Measurements from ENCODE around the gene EEPD1.

Gene EEPD1

DNA sequence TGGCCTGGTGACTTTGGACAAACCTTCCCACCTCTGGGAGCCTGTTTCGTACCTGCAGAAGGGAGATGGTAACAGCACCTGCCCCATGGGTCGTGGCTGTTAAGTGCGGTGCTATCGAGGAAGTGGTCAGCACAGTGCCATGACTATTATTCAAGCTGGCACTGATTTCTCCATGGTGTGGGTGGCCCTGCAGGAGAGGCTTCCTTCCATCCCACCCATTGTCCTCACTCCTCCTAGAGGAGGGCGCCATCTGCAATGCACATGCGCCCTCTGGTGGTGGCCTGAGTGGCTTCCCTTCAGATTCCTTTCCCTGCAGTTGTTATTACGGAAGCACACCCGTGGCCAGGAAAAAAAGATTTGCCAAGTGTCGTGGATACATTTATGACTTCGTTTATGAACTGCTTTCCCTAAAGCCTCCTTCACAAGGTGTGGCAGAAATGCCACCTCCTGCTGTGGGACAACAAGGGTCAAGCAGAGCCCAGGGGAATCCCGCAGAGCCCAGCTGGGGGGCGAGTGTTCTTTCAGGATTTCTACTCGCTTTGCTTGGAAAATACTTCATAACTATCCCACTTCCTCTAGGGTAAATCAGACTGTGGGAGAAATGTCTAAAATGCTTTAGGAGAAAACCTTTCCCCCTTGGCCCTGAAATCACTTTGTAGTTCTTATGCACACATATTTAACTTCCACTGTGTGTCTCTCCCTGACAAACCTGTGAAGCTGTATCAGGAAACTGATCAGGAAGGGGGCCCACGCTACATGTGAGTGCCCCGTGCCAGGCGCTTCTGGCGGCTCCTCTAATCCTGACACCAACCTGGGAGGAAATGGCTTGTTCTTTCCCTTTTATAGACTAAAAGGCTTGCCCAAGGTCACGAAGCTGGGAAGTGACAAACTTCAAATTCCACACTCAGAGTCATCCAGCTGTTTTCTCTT lies 138.6 kb downstream of the EEPD1 start:
- peak overlapping the region; percentile 1 for H3K27ac ChIP-seq (ENCODE audit: low read depth, low read length, severe bottlenecking)
- no peaks in the 10 kb centered on the region for H3K36me3 ChIP-seq (ENCODE audit: control insufficient read depth, insufficient read depth, low read length)
- no peak overlapping the region for H3K4me3 ChIP-seq (ENCODE audit: extremely low read depth, insufficient read depth, low read length, poor library complexity, severe bottlenecking)
- WGBS, 2 experiments (ENCODE audit: insufficient coverage in 2 of 2), result 36 to 41% methylated on average over 10 to 15 of the region's 18 CpGs
- no peaks in the 10 kb centered on the region for H3K9me3 ChIP-seq (ENCODE audit: control insufficient read depth, low read length)
- peaks cover 13% of the 10 kb centered on the region for H3K4me1 ChIP-seq (ENCODE audit: control insufficient read depth, insufficient read depth, low read length, poor library complexity, severe bottlenecking)

DNA sequence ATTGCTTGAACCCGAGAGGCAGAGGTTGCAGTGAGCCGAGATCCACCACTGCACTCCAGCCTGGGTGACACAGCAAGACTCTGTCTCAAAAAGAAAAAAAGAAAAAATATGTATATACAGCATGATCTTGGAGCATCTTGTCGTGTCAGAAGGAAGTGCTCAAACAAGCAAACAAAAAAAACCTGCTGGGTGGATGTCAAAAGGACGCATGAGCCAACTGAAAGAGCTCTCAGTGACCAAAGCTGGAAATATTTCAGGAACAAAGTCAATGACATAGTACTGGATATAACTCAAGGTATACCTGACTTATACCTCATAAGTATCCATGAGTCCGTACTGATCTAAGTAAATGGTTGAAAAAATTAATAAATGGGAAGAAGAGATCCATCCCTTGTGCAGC lies 142.0 kb downstream of the EEPD1 start:
- Histone ChIP-seq H3K27ac (ENCODE audit: low read depth, low read length, severe bottlenecking) (no peak overlapping the region), H3K36me3 (ENCODE audit: control insufficient read depth, insufficient read depth, low read length) (no peaks in the 10 kb centered on the region), H3K9me3 (ENCODE audit: control insufficient read depth, low read length) (no peaks in the 10 kb centered on the region), H3K4me1 (ENCODE audit: control insufficient read depth, insufficient read depth, low read length, poor library complexity, severe bottlenecking) (peaks cover 11% of the 10 kb centered on the region), H3K4me3 (ENCODE audit: extremely low read depth, insufficient read depth, low read length, poor library complexity, severe bottlenecking) (no peak overlapping the region)
- 69 to 93% methylated on average over 2 to 3 of the region's 5 CpGs for WGBS, 2 experiments (ENCODE audit: insufficient coverage in 2 of 2)

DNA sequence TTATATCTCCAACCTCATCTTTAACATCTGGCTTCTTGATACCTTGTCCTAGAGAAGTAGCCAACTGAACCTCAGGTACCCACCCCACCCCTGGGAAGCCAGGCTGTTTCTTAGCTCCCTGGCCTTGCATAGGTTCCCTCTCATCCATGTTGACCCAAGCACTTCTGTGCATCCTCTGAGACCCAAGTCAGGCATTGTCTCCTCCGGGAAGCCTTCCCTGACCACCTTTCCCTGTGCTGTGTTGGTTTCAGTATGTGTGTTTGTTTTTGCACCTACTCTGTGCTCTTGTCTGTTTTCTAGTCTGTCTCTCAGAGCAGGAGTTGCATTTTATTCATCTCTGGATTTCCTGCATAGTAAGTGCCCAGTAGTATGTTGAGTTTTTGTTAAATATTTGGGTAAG lies 143.2 kb downstream of the EEPD1 start:
- H3K27ac ChIP-seq (ENCODE audit: low read depth, low read length, severe bottlenecking), result no peak overlapping the region
- no peak overlapping the region for H3K4me3 ChIP-seq (ENCODE audit: extremely low read depth, insufficient read depth, low read length, poor library complexity, severe bottlenecking)
- H3K36me3 ChIP-seq (ENCODE audit: control insufficient read depth, insufficient read depth, low read length), result no peaks in the 10 kb centered on the region
- WGBS, 2 experiments (ENCODE audit: insufficient coverage in 2 of 2), result 83% methylated on average over 1 of the region's 1 CpG; no CpG with 5 or more reads in 1 of the 2 experiments
- peaks cover 19% of the 10 kb centered on the region for H3K4me1 ChIP-seq (ENCODE audit: control insufficient read depth, insufficient read depth, low read length, poor library complexity, severe bottlenecking)
- H3K9me3 ChIP-seq (ENCODE audit: control insufficient read depth, low read length), result no peaks in the 10 kb centered on the region

DNA sequence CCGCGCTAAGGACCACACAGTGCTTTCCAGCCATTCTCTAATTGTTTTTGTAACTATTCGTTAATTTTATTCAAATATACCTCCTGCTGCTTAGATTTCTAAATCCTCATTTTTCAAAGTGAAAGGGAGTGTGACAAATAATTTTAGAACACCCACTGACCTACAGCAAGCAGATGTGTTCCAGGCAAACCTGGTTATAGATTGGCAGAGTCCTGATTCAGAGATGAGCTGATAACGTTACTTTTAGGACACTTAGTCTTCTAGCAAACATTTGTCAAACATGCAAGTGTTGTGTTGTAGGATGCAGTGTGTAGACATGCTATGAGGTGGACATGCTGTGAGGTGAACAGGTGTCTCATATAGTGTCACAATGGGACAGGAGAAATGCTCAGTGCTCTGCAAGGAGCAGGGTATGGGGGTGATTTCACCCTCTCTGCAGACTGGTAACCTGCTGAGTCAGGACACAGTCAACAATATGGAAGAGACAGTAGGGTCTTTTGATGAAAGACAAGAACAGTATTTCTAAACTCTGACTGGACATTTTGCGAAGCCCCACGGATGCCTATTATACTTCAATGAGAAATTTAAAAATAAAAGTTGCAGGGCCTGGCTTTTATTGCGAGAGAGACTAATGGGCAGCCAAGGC lies 144.4 kb downstream of the EEPD1 start:
- WGBS, 2 experiments (ENCODE audit: insufficient coverage in 2 of 2), result 93 to 95% methylated on average over 3 to 6 of the region's 7 CpGs
- Histone ChIP-seq H3K36me3 (ENCODE audit: control insufficient read depth, insufficient read depth, low read length) (no peaks in the 10 kb centered on the region), H3K27ac (ENCODE audit: low read depth, low read length, severe bottlenecking) (no peak overlapping the region), H3K9me3 (ENCODE audit: control insufficient read depth, low read length) (no peaks in the 10 kb centered on the region), H3K4me1 (ENCODE audit: control insufficient read depth, insufficient read depth, low read length, poor library complexity, severe bottlenecking) (peaks cover 18% of the 10 kb centered on the region), H3K4me3 (ENCODE audit: extremely low read depth, insufficient read depth, low read length, poor library complexity, severe bottlenecking) (no peak overlapping the region)

DNA sequence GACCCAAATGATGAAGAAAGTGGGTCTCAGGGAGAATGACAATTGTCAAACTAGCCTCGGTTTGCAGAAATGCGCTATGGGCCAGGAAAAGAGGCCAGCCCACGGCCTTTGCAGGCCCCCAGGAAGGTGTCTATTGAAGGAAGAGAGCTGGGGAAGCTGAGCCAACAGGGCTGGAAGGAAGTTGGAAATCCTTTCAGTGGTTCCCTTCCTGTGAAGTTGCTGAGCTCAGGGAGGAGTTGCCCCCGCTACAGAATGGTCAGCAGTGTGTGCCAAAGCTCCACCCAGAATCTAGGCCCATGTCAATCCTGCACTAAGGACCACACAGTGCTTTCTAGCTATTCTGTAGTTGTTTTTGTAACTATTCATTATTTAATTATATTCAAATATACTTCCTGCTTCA lies 145.1 kb downstream of the EEPD1 start:
- Histone ChIP-seq H3K4me3 (ENCODE audit: extremely low read depth, insufficient read depth, low read length, poor library complexity, severe bottlenecking) (no peak overlapping the region), H3K27ac (ENCODE audit: low read depth, low read length, severe bottlenecking) (no peak overlapping the region), H3K4me1 (ENCODE audit: control insufficient read depth, insufficient read depth, low read length, poor library complexity, severe bottlenecking) (peaks cover 21% of the 10 kb centered on the region), H3K36me3 (ENCODE audit: control insufficient read depth, insufficient read depth, low read length) (no peaks in the 10 kb centered on the region), H3K9me3 (ENCODE audit: control insufficient read depth, low read length) (no peaks in the 10 kb centered on the region)
- WGBS, 2 experiments (ENCODE audit: insufficient coverage in 2 of 2), result 100% methylated on average over 2 to 3 of the region's 4 CpGs

DNA sequence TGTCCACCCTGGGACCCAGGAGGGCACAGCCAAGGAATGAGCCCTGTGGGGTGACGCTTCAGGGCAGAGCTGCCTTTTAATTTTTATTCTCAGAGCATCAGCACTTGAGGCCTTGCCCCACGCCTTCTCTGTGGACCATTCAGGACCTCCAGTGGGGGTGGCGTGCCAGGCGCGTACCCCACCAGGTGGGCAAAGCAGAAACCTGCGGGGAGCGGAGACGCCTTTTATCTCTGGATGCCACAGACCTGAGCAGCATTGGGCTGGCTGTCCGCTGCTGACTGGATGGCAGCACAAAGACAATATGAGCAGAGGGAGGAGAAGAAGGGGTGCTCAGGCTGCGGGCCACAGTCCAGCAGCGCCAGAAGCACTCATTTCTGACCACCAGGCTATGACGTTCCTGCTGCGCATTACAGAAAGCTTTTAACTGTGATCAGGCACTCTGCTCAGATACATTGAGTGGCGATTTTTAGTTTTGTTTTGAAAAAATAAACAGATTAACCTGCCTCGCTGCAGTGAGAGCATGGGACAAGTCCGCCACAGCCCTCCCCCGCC lies 146.2 kb downstream of the EEPD1 start:
- Histone ChIP-seq H3K9me3 (ENCODE audit: control insufficient read depth, low read length) (no peaks in the 10 kb centered on the region), H3K4me3 (ENCODE audit: extremely low read depth, insufficient read depth, low read length, poor library complexity, severe bottlenecking) (no peak overlapping the region), H3K27ac (ENCODE audit: low read depth, low read length, severe bottlenecking) (no peak overlapping the region), H3K36me3 (ENCODE audit: control insufficient read depth, insufficient read depth, low read length) (no peaks in the 10 kb centered on the region), H3K4me1 (ENCODE audit: control insufficient read depth, insufficient read depth, low read length, poor library complexity, severe bottlenecking) (peaks cover 31% of the 10 kb centered on the region)
- WGBS, 2 experiments (ENCODE audit: insufficient coverage in 2 of 2), result 87 to 93% methylated on average over 13 to 14 of the region's 17 CpGs

DNA sequence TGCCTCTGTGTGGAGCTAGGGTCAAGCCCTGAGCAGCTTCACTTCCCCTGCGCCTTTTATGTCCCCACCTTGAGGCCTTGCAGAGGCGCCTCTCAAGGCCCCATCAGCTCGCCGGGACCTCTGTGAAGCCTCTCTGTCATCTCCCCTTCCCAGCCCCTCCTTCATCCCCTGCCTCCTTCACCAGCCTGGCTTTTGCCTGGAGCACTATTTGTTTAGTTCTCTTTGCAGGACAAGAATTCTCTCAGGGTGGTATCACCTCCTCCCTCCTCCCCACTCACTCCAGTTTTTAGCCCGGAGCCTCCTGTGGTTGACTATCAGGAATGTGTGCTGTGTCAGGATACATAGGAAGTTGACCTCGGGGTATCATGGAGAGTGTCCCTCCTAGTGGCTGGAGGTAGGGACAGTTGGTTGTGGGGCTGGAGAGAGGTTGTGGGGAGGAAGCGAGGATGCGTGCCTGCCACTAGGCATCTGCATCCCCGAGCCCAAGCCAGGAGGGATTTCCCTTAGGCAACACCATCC lies 146.8 kb downstream of the EEPD1 start:
- Histone ChIP-seq H3K36me3 (ENCODE audit: control insufficient read depth, insufficient read depth, low read length) (no peaks in the 10 kb centered on the region), H3K4me3 (ENCODE audit: extremely low read depth, insufficient read depth, low read length, poor library complexity, severe bottlenecking) (no peak overlapping the region), H3K27ac (ENCODE audit: low read depth, low read length, severe bottlenecking) (no peak overlapping the region), H3K9me3 (ENCODE audit: control insufficient read depth, low read length) (no peaks in the 10 kb centered on the region), H3K4me1 (ENCODE audit: control insufficient read depth, insufficient read depth, low read length, poor library complexity, severe bottlenecking) (peaks cover 31% of the 10 kb centered on the region)
- WGBS, 2 experiments (ENCODE audit: insufficient coverage in 2 of 2), result 44 to 60% methylated on average over 5 to 7 of the region's 9 CpGs

DNA sequence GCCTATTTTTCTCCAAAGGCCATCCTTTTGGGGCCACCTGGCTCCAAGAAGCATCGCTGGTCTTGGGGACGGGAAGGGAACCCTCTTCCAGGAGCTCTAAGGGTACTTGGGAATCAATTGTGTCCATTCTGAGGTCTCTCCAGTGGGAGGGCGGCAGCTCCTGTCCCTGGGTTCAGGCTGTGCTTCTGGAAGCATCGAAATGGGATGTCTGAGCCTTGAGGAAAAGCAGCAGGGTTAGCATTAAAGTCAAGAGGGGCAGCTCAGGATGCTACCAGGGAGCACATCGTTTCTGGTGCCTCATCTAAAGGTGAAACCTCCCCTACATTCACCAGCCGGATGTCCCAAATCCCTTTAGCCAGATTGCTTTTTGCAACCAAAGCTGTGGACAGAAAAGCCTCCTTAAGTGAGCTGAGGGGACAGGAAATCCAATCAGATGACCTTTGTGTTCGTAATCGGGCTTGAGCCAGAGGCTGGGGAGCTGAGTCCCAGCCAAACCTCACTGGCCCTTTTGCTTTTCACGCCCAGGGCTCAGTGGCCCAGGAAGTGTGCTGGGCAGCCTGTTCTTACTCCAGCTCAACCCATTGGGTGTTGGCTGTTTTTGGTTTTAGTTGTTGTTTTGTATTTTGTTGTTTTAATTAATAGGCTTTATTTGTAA lies 147.8 kb downstream of the EEPD1 start:
- Histone ChIP-seq H3K9me3 (ENCODE audit: control insufficient read depth, low read length) (no peaks in the 10 kb centered on the region), H3K36me3 (ENCODE audit: control insufficient read depth, insufficient read depth, low read length) (no peaks in the 10 kb centered on the region), H3K27ac (ENCODE audit: low read depth, low read length, severe bottlenecking) (peak overlapping the region; percentile 36), H3K4me1 (ENCODE audit: control insufficient read depth, insufficient read depth, low read length, poor library complexity, severe bottlenecking) (peaks cover 31% of the 10 kb centered on the region), H3K4me3 (ENCODE audit: extremely low read depth, insufficient read depth, low read length, poor library complexity, severe bottlenecking) (no peak overlapping the region)
- 86 to 92% methylated on average over 4 to 9 of the region's 9 CpGs for WGBS, 2 experiments (ENCODE audit: insufficient coverage in 2 of 2)

DNA sequence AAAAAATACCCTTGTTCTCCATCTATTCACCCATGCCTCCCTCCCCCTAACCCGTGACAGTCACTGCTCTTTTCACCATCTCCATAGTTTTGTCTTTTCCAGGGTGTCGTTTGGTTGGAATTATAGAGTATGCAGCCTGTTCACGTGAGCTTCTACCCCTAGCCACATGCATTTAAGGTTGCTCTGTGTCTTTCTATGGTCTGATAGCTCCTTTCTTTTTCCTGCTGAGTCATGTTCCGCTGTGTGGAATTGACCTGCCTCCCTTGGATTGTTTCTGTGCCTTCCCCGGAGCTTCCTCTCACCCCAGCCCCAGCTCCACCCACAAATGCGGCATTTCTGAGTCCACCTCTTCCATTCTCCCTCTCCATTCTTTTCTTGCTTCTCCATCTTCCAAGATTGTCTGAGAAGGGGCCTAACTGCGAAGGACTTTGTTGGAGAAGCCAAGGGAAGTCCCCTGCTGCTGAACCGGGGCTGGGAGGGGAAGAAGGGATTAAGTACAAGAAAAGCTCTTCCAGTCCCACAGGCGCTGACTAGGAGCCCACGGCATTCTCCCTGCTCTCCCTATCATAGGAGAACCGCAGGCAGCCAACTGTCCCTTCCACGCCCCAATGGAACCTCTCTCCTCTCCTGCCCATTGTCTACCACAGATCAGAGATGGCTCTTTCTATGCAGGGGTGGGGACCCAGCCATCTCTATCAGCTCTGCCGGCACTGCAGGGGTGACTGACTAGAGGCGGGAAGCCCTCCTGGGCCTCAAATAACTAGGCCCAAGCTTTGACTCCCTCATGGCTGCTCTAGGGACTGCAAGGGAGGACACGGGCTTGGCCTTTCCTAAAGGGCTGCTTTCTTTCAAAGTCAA lies 149.1 kb downstream of the EEPD1 start:
- no peaks in the 10 kb centered on the region for H3K36me3 ChIP-seq (ENCODE audit: control insufficient read depth, insufficient read depth, low read length)
- H3K4me3 ChIP-seq (ENCODE audit: extremely low read depth, insufficient read depth, low read length, poor library complexity, severe bottlenecking), result no peak overlapping the region
- peaks cover 31% of the 10 kb centered on the region for H3K4me1 ChIP-seq (ENCODE audit: control insufficient read depth, insufficient read depth, low read length, poor library complexity, severe bottlenecking)
- H3K9me3 ChIP-seq (ENCODE audit: control insufficient read depth, low read length), result no peaks in the 10 kb centered on the region
- WGBS, 2 experiments (ENCODE audit: insufficient coverage in 2 of 2), result 79 to 80% methylated on average over 9 to 11 of the region's 15 CpGs
- peak overlapping the region; percentile 67 for H3K27ac ChIP-seq (ENCODE audit: low read depth, low read length, severe bottlenecking)
